Epithelial cell of prostate (primary cell): ENCODE results near the gene TSEN34.
"Not testable (repeated sequence)": the region's sequence is repeated elsewhere in the genome, so short reads cannot be mapped to it uniquely, and the experiment has no call there.

Experiments
- DNase-seq: peaks from one replicate; pipeline ENCODE4 v3.0.0-alpha.2; 2011; ENCODE audit warnings: low read depth, low spot score
- H3K27ac ChIP-seq: fragments of 450-650 bp; 2 replicates; pipeline ENCODE4 v1.5.1; 2017; ENCODE audit warnings: mild to moderate bottlenecking

Gene TSEN34

GRCh38 chr19:54224619-54225018, 33.5 kb downstream of the TSEN34 start:
- H3K27ac ChIP-seq, DNase-seq: not testable (repeated sequence)

GRCh38 chr19:54229146-54229545, 38.0 kb downstream of the TSEN34 start:
- H3K27ac ChIP-seq = no peak overlapping the region
- DNase-seq = no peak

GRCh38 chr19:54230031-54230430, 38.9 kb downstream of the TSEN34 start:
- H3K27ac ChIP-seq = no peak overlapping the region

GRCh38 chr19:54231077-54231931, 40.2 kb downstream of the TSEN34 start:
- no peak for DNase-seq
- no peak overlapping the region for H3K27ac ChIP-seq

More at GRCh38 chr19:54230031-54230430, 38.9 kb downstream of the TSEN34 start:
- no peak for DNase-seq

- no peak for DNase-seq
- no peak overlapping the region for H3K27ac ChIP-seq
Measured at GRCh38 chr19:54233941-54234340, 42.8 kb downstream of the TSEN34 start.

GRCh38 chr19:54239491-54240371, 48.6 kb downstream of the TSEN34 start:
- not testable (repeated sequence) for H3K27ac ChIP-seq, DNase-seq

GRCh38 chr19:54240372-54241336, 49.5 kb downstream of the TSEN34 start:
- not testable (repeated sequence) for DNase-seq, H3K27ac ChIP-seq

- H3K27ac ChIP-seq, DNase-seq: not testable (repeated sequence)
Measured at GRCh38 chr19:54242234-54242633, 51.1 kb downstream of the TSEN34 start.

GRCh38 chr19:54242646-54243045, 51.5 kb downstream of the TSEN34 start, which contains the start of gene LILRA6:
Gene LILRA6 (minus strand): TSS chr19:54242790.
- not testable (repeated sequence) for H3K27ac ChIP-seq, DNase-seq

GRCh38 chr19:54243809-54244208, 52.7 kb downstream of the TSEN34 start:
- DNase-seq, H3K27ac ChIP-seq: not testable (repeated sequence)
